Activated CD8-positive, alpha-beta T cell treated with anti-CD3 and anti-CD28 coated beads for 36 hours (primary cell): Measurements from ENCODE around the gene POU3F3. TPM values are rescaled to one million over a fixed set of nuclear protein-coding genes. Genes with fewer than 3 reads are reported as not detected.

Experiments
- ATAC-seq: fragments of 200-7000 bp; cut with Tn5 transposase; one replicate; pipeline ENCODE4 v1.10.0; 2021; ENCODE audit warnings: mild to moderate bottlenecking, moderate library complexity
- CTCF ChIA-PET: fragments of 350-600 bp; sonication (Branson Sonifier 250); formaldehyde crosslinking; loops from one replicate; lab custom pipeline; 2021; ENCODE audit warnings: antibody characterized with exemption; lab: Charles Lee
- POLR2A ChIA-PET: fragments of 350-600 bp; sonication (Branson Sonifier 250); formaldehyde crosslinking; loops from one replicate; lab custom pipeline; 2021; ENCODE audit warnings: antibody characterized with exemption; lab: Charles Lee
- DNase-seq: peaks from one replicate; pipeline ENCODE4 v3.0.0-alpha.2; 2020
- H3K27ac Mint-ChIP-seq: one replicate; pipeline ENCODE4 v1.8.0; 2021; ENCODE audit warnings: mild to moderate bottlenecking, mixed read lengths
- H3K27me3 Mint-ChIP-seq: one replicate; pipeline ENCODE4 v1.8.0; 2021; ENCODE audit warnings: mixed read lengths
- H3K36me3 Mint-ChIP-seq: one replicate; pipeline ENCODE4 v1.8.0; 2021; ENCODE audit warnings: low read depth, mixed read lengths
- H3K4me1 Mint-ChIP-seq: one replicate; pipeline ENCODE4 v1.8.0; 2021; ENCODE audit warnings: low read depth, mixed read lengths
- H3K4me3 Mint-ChIP-seq: one replicate; pipeline ENCODE4 v1.8.0; 2021; ENCODE audit warnings: mild to moderate bottlenecking, moderate library complexity, mixed read lengths
- H3K9me3 Mint-ChIP-seq: one replicate; pipeline ENCODE4 v1.8.0; 2021; ENCODE audit warnings: mixed read lengths
- CTCF ChIP-seq: fragments of 200-600 bp; IDR thresholded peaks from one replicate; pipeline ENCODE4 v1.8.0; 2022; ENCODE audit warnings: antibody characterized with exemption, mild to moderate bottlenecking
- intact Hi-C: fragments of 100-400 bp; cut with micrococcal nuclease; formaldehyde crosslinking; loops from one replicate; pipeline ENCODE4 v1.10.0; 2022
- total RNA-seq, 2 experiments: library from RNA; stranded (reverse); gene quantifications; one replicate each; pipeline ENCODE4 v1.2.3, GENCODE V29; 2021

POU3F3 gene
- total RNA-seq, 2 experiments from 2014 or later: not detected

GRCh38 chr2:104871649-104871971, 17.7 kb downstream of the POU3F3 start:
- DNase-seq (no peak), ATAC-seq (no peak)
- Mint-ChIP-seq H3K4me1 (peaks cover 12% of the 10 kb centered on the region), H3K27ac (no peak overlapping the region), H3K4me3 (no peak overlapping the region), H3K27me3 (peaks cover 68% of the 10 kb centered on the region), H3K36me3 (no peaks in the 10 kb centered on the region), H3K9me3 (no peaks in the 10 kb centered on the region)
- POLR2A ChIA-PET: no interaction called here
- TF ChIP-seq CTCF: no peak
- intact Hi-C loops: loop anchor here (5.0 kb wide), 1 partner anchor 139 kb away; no protein-coding TSS in a partner anchor
- CTCF ChIA-PET: no interaction called here

GRCh38 chr2:104871972-104872865, 18.3 kb downstream of the POU3F3 start:
- ATAC-seq (no peak), DNase-seq (no peak)
- intact Hi-C loops: loop anchor here (5.0 kb wide), 1 partner anchor 140 kb away; no protein-coding TSS in a partner anchor
- ChIA-PET CTCF (interaction anchor here (0.6 to 1.6 kb wide), 4 partner anchors 21 to 525 kb away, joined by 3 to 5 read pairs (median 4); no protein-coding TSS in a partner anchor), POLR2A (no interaction called here)
- no peak for TF ChIP-seq CTCF
- Mint-ChIP-seq H3K27ac (no peak overlapping the region), H3K4me3 (no peak overlapping the region), H3K27me3 (peaks cover 68% of the 10 kb centered on the region), H3K36me3 (no peaks in the 10 kb centered on the region), H3K9me3 (no peaks in the 10 kb centered on the region), H3K4me1 (peaks cover 12% of the 10 kb centered on the region)

- Mint-ChIP-seq H3K36me3 (no peaks in the 10 kb centered on the region), H3K27me3 (peaks cover 66% of the 10 kb centered on the region), H3K4me3 (peak overlapping the region; percentile 56), H3K4me1 (peaks cover 12% of the 10 kb centered on the region), H3K9me3 (no peaks in the 10 kb centered on the region), H3K27ac (no peak overlapping the region)
- DNase-seq (peak; percentile 70), ATAC-seq (peak; percentile 87)
- ChIA-PET POLR2A (no interaction called here), CTCF (interaction anchor here (0.6 to 1.6 kb wide), 5 partner anchors 20 to 1712 kb away, joined by 3 to 5 read pairs (median 4); no protein-coding TSS in a partner anchor)
- intact Hi-C loops: loop anchor here (5.0 kb wide), 1 partner anchor 141 kb away; no protein-coding TSS in a partner anchor
- TF ChIP-seq CTCF: peak; percentile 62
Observed at GRCh38 chr2:104872866-104873688, 19.2 kb downstream of the POU3F3 start.

GRCh38 chr2:104873689-104874054, 19.8 kb downstream of the POU3F3 start:
- no peak for DNase-seq
- Mint-ChIP-seq H3K4me3 (peak overlapping the region; percentile 56), H3K27ac (no peak overlapping the region), H3K27me3 (peaks cover 62% of the 10 kb centered on the region), H3K9me3 (no peaks in the 10 kb centered on the region), H3K36me3 (no peaks in the 10 kb centered on the region), H3K4me1 (peaks cover 12% of the 10 kb centered on the region)
- TF ChIP-seq CTCF: no peak
- intact Hi-C loops: loop anchor here (5.0 kb wide), 1 partner anchor 141 kb away; no protein-coding TSS in a partner anchor
- CTCF ChIA-PET: interaction anchor here (1.5 to 2.0 kb wide), 3 partner anchors 22 to 1712 kb away, joined by 4 to 7 read pairs (median 4); no protein-coding TSS in a partner anchor
- ATAC-seq: no peak
- POLR2A ChIA-PET: no interaction called here
